ENCODE results near the gene TAS2R60.

DNA sequence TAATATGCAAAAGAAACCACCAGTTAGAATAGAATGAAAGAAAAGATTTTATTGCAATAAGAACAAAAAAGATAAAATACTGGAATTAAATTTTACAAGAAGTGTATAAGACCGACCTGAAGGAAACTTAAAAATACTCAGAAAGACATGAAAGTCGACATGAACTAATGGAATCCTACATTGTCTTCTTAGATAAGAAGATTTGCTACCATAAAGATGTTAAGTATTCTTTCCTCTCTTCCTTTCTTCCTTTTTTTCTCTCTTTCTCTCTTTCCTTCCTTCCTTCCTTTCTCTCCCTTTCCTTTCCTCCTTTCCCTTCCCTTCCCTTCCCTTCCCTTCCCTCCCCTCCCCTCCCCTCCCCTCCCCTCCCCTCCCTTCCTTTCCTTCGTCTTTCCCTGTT, 6.5 kb downstream of the TAS2R60 start:
- TF ChIP-seq POLR2A (IDR thresholded peaks at IDR 0.05) (no peak), POLR2AphosphoS5 (IDR thresholded peaks at IDR 0.05) (no peak)
- TF ChIP-seq, protein P1, sequence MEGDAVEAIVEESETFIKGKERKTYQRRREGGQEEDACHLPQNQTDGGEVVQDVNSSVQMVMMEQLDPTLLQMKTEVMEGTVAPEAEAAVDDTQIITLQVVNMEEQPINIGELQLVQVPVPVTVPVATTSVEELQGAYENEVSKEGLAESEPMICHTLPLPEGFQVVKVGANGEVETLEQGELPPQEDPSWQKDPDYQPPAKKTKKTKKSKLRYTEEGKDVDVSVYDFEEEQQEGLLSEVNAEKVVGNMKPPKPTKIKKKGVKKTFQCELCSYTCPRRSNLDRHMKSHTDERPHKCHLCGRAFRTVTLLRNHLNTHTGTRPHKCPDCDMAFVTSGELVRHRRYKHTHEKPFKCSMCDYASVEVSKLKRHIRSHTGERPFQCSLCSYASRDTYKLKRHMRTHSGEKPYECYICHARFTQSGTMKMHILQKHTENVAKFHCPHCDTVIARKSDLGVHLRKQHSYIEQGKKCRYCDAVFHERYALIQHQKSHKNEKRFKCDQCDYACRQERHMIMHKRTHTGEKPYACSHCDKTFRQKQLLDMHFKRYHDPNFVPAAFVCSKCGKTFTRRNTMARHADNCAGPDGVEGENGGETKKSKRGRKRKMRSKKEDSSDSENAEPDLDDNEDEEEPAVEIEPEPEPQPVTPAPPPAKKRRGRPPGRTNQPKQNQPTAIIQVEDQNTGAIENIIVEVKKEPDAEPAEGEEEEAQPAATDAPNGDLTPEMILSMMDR (IDR thresholded peaks at IDR 0.05): no peak
